Liver (tissue), 10 donors: ENCODE measurements around the gene PUS10. TPM values are rescaled to one million over a fixed set of nuclear protein-coding genes. Genes with fewer than 3 reads are reported as not detected.

Experiments used
- DNase-seq: peaks from one replicate; pipeline ENCODE4 v3.0.0-alpha.2; 2017; ENCODE audit warnings: low spot score
- H3K27ac ChIP-seq, 2 donors: one replicate each; pipeline ENCODE4 v1.7.0; 2013; ENCODE audit warnings: inconsistent platforms in 2 of 2, low read length in 2 of 2, control low read depth in 1 of 2, low read depth in 1 of 2, mild to moderate bottlenecking in 1 of 2
- H3K27me3 ChIP-seq, 4 donors: one replicate each; pipeline versions ENCODE4 v1.6.1 to v1.7.0; 2013; ENCODE audit warnings: low read length in 3 of 4, inconsistent platforms in 1 of 4, mild to moderate bottlenecking in 1 of 4, moderate library complexity in 1 of 4; ENCODE audit not compliant: control insufficient read depth in 4 of 4, insufficient read depth in 4 of 4
- H3K36me3 ChIP-seq, 4 donors: one replicate each; pipeline versions ENCODE4 v1.6.1 to v1.7.0; 2013; ENCODE audit warnings: low read length in 3 of 4, mild to moderate bottlenecking in 3 of 4, low read depth in 1 of 4, moderate library complexity in 1 of 4; ENCODE audit not compliant: control insufficient read depth in 4 of 4, insufficient read depth in 3 of 4
- H3K4me1 ChIP-seq, 4 donors: one replicate each; pipeline versions ENCODE4 v1.6.1 to v1.7.0; 2013; ENCODE audit warnings: low read length in 3 of 4, mild to moderate bottlenecking in 3 of 4, moderate library complexity in 1 of 4; ENCODE audit not compliant: control insufficient read depth in 4 of 4, insufficient read depth in 4 of 4
- H3K4me3 ChIP-seq, 3 donors: one replicate each; pipeline versions ENCODE4 v1.6.1 to v1.7.0; 2013; ENCODE audit warnings: low read length in 3 of 3, control low read depth in 1 of 3, low read depth in 1 of 3, mild to moderate bottlenecking in 1 of 3
- H3K9ac ChIP-seq, 2 donors: one replicate each; pipeline ENCODE4 v1.7.0; 2013; ENCODE audit warnings: low read length in 2 of 2, mild to moderate bottlenecking in 2 of 2, moderate library complexity in 2 of 2, control low read depth in 1 of 2, low read depth in 1 of 2
- H3K9me3 ChIP-seq, 4 donors: one replicate each; pipeline versions ENCODE4 v1.6.1 to v1.7.0; 2013; ENCODE audit warnings: low read length in 3 of 4; ENCODE audit not compliant: control insufficient read depth in 4 of 4
- EGR1 ChIP-seq, 2 donors: IDR thresholded peaks; 2 replicates each; pipeline ENCODE4 v1.6.1; 2016 to 2018; ENCODE audit warnings: antibody characterized with exemption in 2 of 2, low read depth in 2 of 2
- MAX ChIP-seq: IDR thresholded peaks from 2 replicates; pipeline ENCODE4 v1.6.1; 2016; ENCODE audit warnings: antibody characterized with exemption
- TAF1 ChIP-seq: conservative IDR thresholded peaks from 2 replicates; pipeline ENCODE4 v1.6.1; 2016; ENCODE audit warnings: antibody characterized with exemption, mild to moderate bottlenecking
- WGBS: extraction: QIAGEN DNeasy Blood & Tissue Kit; methylation state at CpG from one replicate; pipeline ENCODE4 v1.1.7; 2013; 5-methylcytosine and 5-hydroxymethylcytosine counted together
- polyA plus RNA-seq, 2 donors: library from polyadenylated mRNA; stranded (reverse) in 1 of 2; unstranded in 1 of 2; fragments of 200-250 nt in 1 of 2; fragments of >200 nt in 1 of 2; fragmentation: Nextera tagmentation in 1 of 2; extraction: Ambion mirVana in 1 of 2; gene quantifications; one replicate each; pipeline versions ENCODE4 v1.2.1 to v1.2.3, GENCODE V29; 2013 to 2015
- small RNA-seq: library from RNA; depleted of rRNA; stranded (forward); fragments of <200 nt; gene quantifications from one replicate; pipeline ENCODE3, GENCODE V24; 2014
- total RNA-seq, 2 donors: library from RNA; depleted of rRNA; stranded (reverse); fragments of >200 nt; gene quantifications; one replicate each; pipeline ENCODE4 v1.2.3, GENCODE V29; 2014
- donor health status: healthy.
- donor health status: healthy.
- donor health status: healthy.
- donor health status: healthy.
- donor health status: healthy.

PUS10 gene
- total and polyA plus RNA-seq, 4 donors: 4.3 to 19.6 (median 6.4) TPM

GRCh38 chr2:60898567-60898966 is 119.5 kb downstream of the PUS10 start:
- peaks cover 0 to 2% (median 0%) of the 10 kb centered on the region in 4 donors for H3K4me1 ChIP-seq
- H3K27ac ChIP-seq: no peak overlapping the region
- peaks cover 9 to 40% (median 39%) of the 10 kb centered on the region in 4 donors for H3K36me3 ChIP-seq
- no peaks in the 10 kb centered on the region for H3K9me3 ChIP-seq
- H3K4me3 ChIP-seq: no peak overlapping the region
- DNase-seq: no peak
- no peak overlapping the region for H3K9ac ChIP-seq
- whole genome bisulfite sequencing: 99% methylated on average over 1 of the region's 1 CpG
- TF ChIP-seq EGR1 (IDR thresholded peaks at IDR 0.05; ENCODE audit: low read depth in 2 of 2) (no peak), TAF1 (no peak), MAX (no peak)
- H3K27me3 ChIP-seq: no peaks in the 10 kb centered on the region

Small RNAs within 50 kb of the gene (small RNA-seq; reads per million reads assigned to genes)
- gene RNA5SP95: not detected
- 16.4 reads per million, percentile 95 among the genes with 10 or more reads in this experiment for gene RNU4-51P

Other genes with a start within 250 kb of the PUS10 start
- 1 to 10 TPM; 6.4 to 7.0 TPM for gene REL, start 136.7 kb downstream of the PUS10 start, total RNA-seq
- gene REL, start 136.7 kb downstream of the PUS10 start, polyA plus RNA-seq: 1 to 10 TPM; 1.1 to 2.4 TPM
- 10 to 100 TPM; 25.1 to 42.8 TPM for gene PEX13, start 535 bp downstream of the PUS10 start, total RNA-seq
- gene PEX13, start 535 bp downstream of the PUS10 start, polyA plus RNA-seq: 10 to 100 TPM; 10.6 to 17.9 TPM
- 1 to 10 TPM; 3.1 to 6.2 TPM for gene SANBR, start 47.6 kb upstream of the PUS10 start, total RNA-seq
- 1 to 10 TPM in 1 of 2 donors, under 1 TPM in 1; 0.59 to 1.2 TPM for gene SANBR, start 47.6 kb upstream of the PUS10 start, polyA plus RNA-seq
- gene C2orf74, start 143.9 kb upstream of the PUS10 start, total RNA-seq: 1 to 10 TPM; 3.5 to 3.6 TPM
- 10 to 100 TPM in 1 of 2 donors, 1 to 10 TPM in 1; 7.6 to 23.3 TPM for gene C2orf74, start 143.9 kb upstream of the PUS10 start, polyA plus RNA-seq